Esophagus (tissue), 2 donors: ENCODE measurements around the gene CT55. TPM values are rescaled to one million over a fixed set of nuclear protein-coding genes. Genes with fewer than 3 reads are reported as not detected.

ENCODE experiments used
- H3K27ac ChIP-seq, 2 donors: one replicate each; pipeline ENCODE4 v1.5.1; 2013; ENCODE audit warnings: low read depth in 2 of 2, mild to moderate bottlenecking in 2 of 2, inconsistent platforms in 1 of 2, low read length in 1 of 2, moderate library complexity in 1 of 2
- H3K27me3 ChIP-seq, 2 donors: one replicate each; pipeline ENCODE4 v1.6.1; 2013; ENCODE audit warnings: low read length in 2 of 2, control low read depth in 1 of 2, mild to moderate bottlenecking in 1 of 2; ENCODE audit not compliant: insufficient read depth in 2 of 2, control insufficient read depth in 1 of 2
- H3K36me3 ChIP-seq, 2 donors: one replicate each; pipeline ENCODE4 v1.6.1; 2013; ENCODE audit warnings: low read length in 1 of 2; ENCODE audit not compliant: control insufficient read depth in 2 of 2, insufficient read depth in 2 of 2
- H3K4me1 ChIP-seq, 2 donors: one replicate each; pipeline ENCODE4 v1.6.1; 2013; ENCODE audit warnings: low read length in 1 of 2; ENCODE audit not compliant: control insufficient read depth in 2 of 2, insufficient read depth in 2 of 2
- H3K4me3 ChIP-seq, 2 donors: one replicate each; pipeline ENCODE4 v1.5.1; 2013; ENCODE audit warnings: low read length in 2 of 2, mild to moderate bottlenecking in 2 of 2, low read depth in 1 of 2, moderate library complexity in 1 of 2
- H3K9me3 ChIP-seq, 2 donors: one replicate each; pipeline ENCODE4 v1.6.1; 2013; ENCODE audit warnings: mild to moderate bottlenecking in 2 of 2, low read depth in 1 of 2, low read length in 1 of 2, moderate library complexity in 1 of 2; ENCODE audit not compliant: control insufficient read depth in 2 of 2, insufficient read depth in 1 of 2
- WGBS, 2 donors: extraction: QIAGEN DNeasy Blood & Tissue Kit; methylation state at CpG; one replicate each; pipeline ENCODE4 v1.1.7; 2013; 5-methylcytosine and 5-hydroxymethylcytosine counted together
- polyA plus RNA-seq, 2 donors: library from polyadenylated mRNA; stranded (reverse); fragments of 200-250 nt; gene quantifications; one replicate each; pipeline ENCODE4 v1.2.3, GENCODE V29; 2013
- donor health status: healthy with polysubstance abuse.
- donor health status: Bipolar disorder and iron deficiency.

The CT55 gene
- polyA plus RNA-seq, 2 donors = not detected

DNA sequence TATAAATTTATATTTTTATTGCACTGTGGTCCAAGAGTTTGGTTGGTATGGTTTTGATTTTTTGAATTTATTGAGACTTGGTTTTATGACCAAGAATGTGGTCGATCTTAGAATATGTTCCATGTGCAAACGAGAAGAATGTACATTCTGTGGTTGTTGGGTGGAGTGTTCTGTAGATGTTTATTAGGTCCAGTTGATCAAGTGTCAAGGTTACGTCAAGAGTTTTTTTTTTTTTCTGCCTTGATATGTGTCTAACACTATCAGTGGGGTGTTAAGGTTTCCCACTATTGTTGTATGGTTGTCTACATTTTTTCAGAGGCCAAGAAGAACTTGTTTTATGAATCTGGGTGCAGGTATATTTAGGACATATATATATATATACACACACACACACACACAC lies 61.6 kb downstream of the CT55 start:
- H3K4me1 ChIP-seq = no peaks in the 10 kb centered on the region
- no peaks in the 10 kb centered on the region for H3K36me3 ChIP-seq
- no peaks in the 10 kb centered on the region for H3K9me3 ChIP-seq
- no peak overlapping the region for H3K4me3 ChIP-seq
- WGBS, 2 donors = 66 to 82% methylated on average over 3 of the region's 3 CpGs
- no peaks in the 10 kb centered on the region for H3K27me3 ChIP-seq
- no peak overlapping the region for H3K27ac ChIP-seq

Other genes with a start within 250 kb of the CT55 start
- gene SMIM10, start 180.4 kb downstream of the CT55 start, polyA plus RNA-seq = 1 to 10 TPM; 1.8 to 2.3 TPM
- 10 to 100 TPM; 16.0 to 16.3 TPM for gene RTL8B, start 148.9 kb downstream of the CT55 start, polyA plus RNA-seq
- gene RTL8C, start 139.0 kb downstream of the CT55 start, polyA plus RNA-seq = 100 to 1,000 TPM; 105 to 125 TPM
- 100 to 1,000 TPM; 102 to 121 TPM for gene RTL8A, start 119.3 kb downstream of the CT55 start, polyA plus RNA-seq
- 1 to 10 TPM; 1.5 to 1.9 TPM for gene SMIM10L2B, start 72.7 kb downstream of the CT55 start, polyA plus RNA-seq
- gene ETDB, start 50.9 kb downstream of the CT55 start, polyA plus RNA-seq = not detected
- not detected for gene ETDA, start 80.7 kb upstream of the CT55 start, polyA plus RNA-seq
- not detected for gene ETDC, start 138.1 kb upstream of the CT55 start, polyA plus RNA-seq
- 1 to 10 TPM; 3.3 to 5.6 TPM for gene ZNF75D, start 172.7 kb upstream of the CT55 start, polyA plus RNA-seq
- 1 to 10 TPM; 1.4 to 2.1 TPM for gene ZNF449, start 173.4 kb upstream of the CT55 start, polyA plus RNA-seq